HAP-1 (cell line): ENCODE results near the gene UBXN11.
A peak's percentile ranks its signal among the peaks of the same experiment; 100 is the strongest.

Experiments
- DNase-seq, 2 experiments: peaks; one replicate each; pipeline ENCODE4 v3.0.0-alpha.2; 2016 to 2020; ENCODE audit warnings: low spot score in 2 of 2
- H3K27me3 ChIP-seq: fragments of 250-450 bp; sonication (Bioruptor Pico); 2 replicates; pipeline ENCODE4 v1.5.1; 2020; ENCODE audit warnings: low read depth, mild to moderate bottlenecking, moderate library complexity
- H3K36me3 ChIP-seq: fragments of 250-450 bp; sonication (Bioruptor Pico); replicated peaks from 2 replicates; pipeline ENCODE4 v1.5.1; 2020; ENCODE audit warnings: mild to moderate bottlenecking
- H3K4me1 ChIP-seq: fragments of 250-450 bp; sonication (Bioruptor Pico); 2 replicates; pipeline ENCODE4 v1.5.1; 2020; ENCODE audit warnings: mild to moderate bottlenecking
- H3K4me3 ChIP-seq: fragments of 250-450 bp; sonication (Bioruptor Pico); 2 replicates; pipeline ENCODE4 v1.5.1; 2020; ENCODE audit warnings: mild to moderate bottlenecking, moderate library complexity
- H3K9me3 ChIP-seq: fragments of 250-450 bp; sonication (Bioruptor Pico); 2 replicates; pipeline ENCODE4 v1.5.1; 2020; ENCODE audit warnings: mild to moderate bottlenecking, moderate library complexity
- in situ Hi-C: fragments of 300-500 bp; cut with MboI; formaldehyde crosslinking; loops from 3 replicates; pipeline ENCODE4 v1.14.3; 2020; ENCODE audit warnings: low sequenced_read_pairs, inconsistent platforms, mixed read lengths

Gene UBXN11

GRCh38 chr1:26290882-26291261 is 15.6 kb downstream of the UBXN11 start:
- Histone ChIP-seq H3K36me3 (no peaks in the 10 kb centered on the region), H3K9me3 (no peaks in the 10 kb centered on the region), H3K4me1 (no peaks in the 10 kb centered on the region), H3K4me3 (no peak overlapping the region), H3K27me3 (no peaks in the 10 kb centered on the region)
- DNase-seq = no peak
- in situ Hi-C loops = no loop called here

- no peak for DNase-seq
- no peak overlapping the region for H3K4me3 ChIP-seq
These were observed 16.1 kb downstream of the UBXN11 start for GRCh38 chr1:26290122-26290881.

GRCh38 chr1:26289158-26290059 is 17.0 kb downstream of the UBXN11 start:
- Histone ChIP-seq H3K9me3 (no peaks in the 10 kb centered on the region), H3K36me3 (no peaks in the 10 kb centered on the region), H3K4me1 (no peaks in the 10 kb centered on the region), H3K27me3 (no peaks in the 10 kb centered on the region), H3K4me3 (no peak overlapping the region)
- DNase-seq = no peak
- in situ Hi-C loops = loop anchor here (10.0 kb wide), 1 partner anchor 125 kb away; the partner anchor contains the start of gene LIN28A

More at GRCh38 chr1:26290122-26290881, 16.1 kb downstream of the UBXN11 start:
- in situ Hi-C loops = no loop called here
- Histone ChIP-seq H3K4me1 (no peaks in the 10 kb centered on the region), H3K36me3 (no peaks in the 10 kb centered on the region), H3K27me3 (no peaks in the 10 kb centered on the region), H3K9me3 (no peaks in the 10 kb centered on the region)

GRCh38 chr1:26288311-26288941 is 18.0 kb downstream of the UBXN11 start:
- Histone ChIP-seq H3K4me1 (no peaks in the 10 kb centered on the region), H3K4me3 (no peak overlapping the region), H3K36me3 (no peaks in the 10 kb centered on the region), H3K9me3 (no peaks in the 10 kb centered on the region), H3K27me3 (no peaks in the 10 kb centered on the region)
- in situ Hi-C loops = loop anchor here (10.0 kb wide), 1 partner anchor 126 kb away; the partner anchor contains the start of gene LIN28A
- no peak for DNase-seq

GRCh38 chr1:26287811-26288210 is 18.6 kb downstream of the UBXN11 start:
- in situ Hi-C loops = loop anchor here (10.0 kb wide), 1 partner anchor 127 kb away; the partner anchor contains the start of gene LIN28A
- Histone ChIP-seq H3K27me3 (no peaks in the 10 kb centered on the region), H3K4me1 (no peaks in the 10 kb centered on the region), H3K9me3 (no peaks in the 10 kb centered on the region), H3K36me3 (no peaks in the 10 kb centered on the region; the same call in 1 of the 2 replicates), H3K4me3 (no peak overlapping the region)
- DNase-seq = no peak

- H3K4me1 ChIP-seq = no peaks in the 10 kb centered on the region
- no peaks in the 10 kb centered on the region for H3K27me3 ChIP-seq
- H3K4me3 ChIP-seq = no peak overlapping the region
- no peak for DNase-seq
- no peaks in the 10 kb centered on the region; the same call in 1 of the 2 replicates for H3K36me3 ChIP-seq
- in situ Hi-C loops = loop anchor here (10.0 kb wide), 1 partner anchor 128 kb away; the partner anchor contains the start of gene LIN28A
- no peaks in the 10 kb centered on the region for H3K9me3 ChIP-seq
These were observed 19.3 kb downstream of the UBXN11 start for GRCh38 chr1:26287033-26287711.

- in situ Hi-C loops = loop anchor here (10.0 kb wide), 1 partner anchor 129 kb away; the partner anchor contains the start of gene LIN28A
- DNase-seq = no peak
- no peaks in the 10 kb centered on the region for H3K4me1 ChIP-seq
- no peaks in the 10 kb centered on the region for H3K27me3 ChIP-seq
- H3K36me3 ChIP-seq = peaks cover 6% of the 10 kb centered on the region
- no peaks in the 10 kb centered on the region for H3K9me3 ChIP-seq
- H3K4me3 ChIP-seq = no peak overlapping the region
These were observed 20.4 kb downstream of the UBXN11 start for GRCh38 chr1:26286064-26286416.

GRCh38 chr1:26285366-26286063 is 20.9 kb downstream of the UBXN11 start:
- peak; percentile 48 to 81 for DNase-seq
- no peak overlapping the region for H3K4me3 ChIP-seq
- H3K27me3 ChIP-seq = no peaks in the 10 kb centered on the region
- in situ Hi-C loops = loop anchor here (10.0 kb wide), 1 partner anchor 129 kb away; the partner anchor contains the start of gene LIN28A
- no peaks in the 10 kb centered on the region for H3K9me3 ChIP-seq
- H3K4me1 ChIP-seq = no peaks in the 10 kb centered on the region
- peaks cover 6% of the 10 kb centered on the region for H3K36me3 ChIP-seq

- peak; percentile 46 to 80 for DNase-seq
- peaks cover 6% of the 10 kb centered on the region for H3K36me3 ChIP-seq
- H3K4me1 ChIP-seq = no peaks in the 10 kb centered on the region
- H3K27me3 ChIP-seq = no peaks in the 10 kb centered on the region
- in situ Hi-C loops = loop anchor here (10.0 kb wide), 1 partner anchor 130 kb away; the partner anchor contains the start of gene LIN28A
- H3K4me3 ChIP-seq = no peak overlapping the region
- H3K9me3 ChIP-seq = no peaks in the 10 kb centered on the region
These were observed 21.7 kb downstream of the UBXN11 start for GRCh38 chr1:26284597-26285347.

GRCh38 chr1:26283871-26284596 is 22.4 kb downstream of the UBXN11 start:
- peaks cover 6% of the 10 kb centered on the region for H3K36me3 ChIP-seq
- H3K4me3 ChIP-seq = no peak overlapping the region
- DNase-seq = no peak
- peaks cover 5% of the 10 kb centered on the region for H3K4me1 ChIP-seq
- no peaks in the 10 kb centered on the region for H3K27me3 ChIP-seq
- in situ Hi-C loops = loop anchor here (10.0 kb wide), 1 partner anchor 131 kb away; the partner anchor contains the start of gene LIN28A
- H3K9me3 ChIP-seq = no peaks in the 10 kb centered on the region

GRCh38 chr1:26283279-26283853 is 23.1 kb downstream of the UBXN11 start:
- peaks cover 13% of the 10 kb centered on the region for H3K36me3 ChIP-seq
- in situ Hi-C loops = loop anchor here (10.0 kb wide), 1 partner anchor 131 kb away; the partner anchor contains the start of gene LIN28A
- DNase-seq = no peak
- peaks cover 5% of the 10 kb centered on the region for H3K4me1 ChIP-seq
- H3K27me3 ChIP-seq = no peaks in the 10 kb centered on the region
- no peaks in the 10 kb centered on the region for H3K9me3 ChIP-seq
- H3K4me3 ChIP-seq = no peak overlapping the region
